Activated B cell treated with CpG ODN at 0.5 μM for 24 hours (primary cell): ENCODE data around the gene TTK. TPM values are rescaled to one million over a fixed set of nuclear protein-coding genes. Genes with fewer than 3 reads are reported as not detected.
A peak's percentile ranks its signal among the peaks of the same experiment; 100 is the strongest.
"Not testable (repeated sequence)": the region's sequence is repeated elsewhere in the genome, so short reads cannot be mapped to it uniquely, and the experiment has no call there.

Experiments used
- ATAC-seq: fragments of 200-7000 bp; cut with Tn5 transposase; one replicate; pipeline ENCODE4 v1.10.0; 2021; ENCODE audit warnings: low read depth, mild to moderate bottlenecking, moderate library complexity
- CTCF ChIA-PET: fragments of 350-600 bp; sonication (Branson Sonifier 250); formaldehyde crosslinking; loops from one replicate; lab custom pipeline; 2021; ENCODE audit warnings: antibody characterized with exemption; lab: Charles Lee
- POLR2A ChIA-PET: fragments of 350-600 bp; sonication (Branson Sonifier 250); formaldehyde crosslinking; loops from one replicate; lab custom pipeline; 2021; ENCODE audit warnings: antibody characterized with exemption; lab: Charles Lee
- DNase-seq: peaks from one replicate; pipeline ENCODE4 v3.0.0; 2022
- H3K27ac Mint-ChIP-seq: one replicate; pipeline ENCODE4 v1.8.0; 2020; ENCODE audit warnings: mixed read lengths
- H3K27me3 Mint-ChIP-seq: one replicate; pipeline ENCODE4 v1.8.0; 2021; ENCODE audit warnings: mixed read lengths
- H3K36me3 Mint-ChIP-seq: one replicate; pipeline ENCODE4 v1.8.0; 2021; ENCODE audit warnings: low read depth, mixed read lengths
- H3K4me1 Mint-ChIP-seq: one replicate; pipeline ENCODE4 v1.8.0; 2021; ENCODE audit warnings: mixed read lengths
- H3K4me3 Mint-ChIP-seq: one replicate; pipeline ENCODE4 v1.8.0; 2020; ENCODE audit warnings: mild to moderate bottlenecking, mixed read lengths
- H3K9me3 Mint-ChIP-seq: one replicate; pipeline ENCODE4 v1.8.0; 2020; ENCODE audit warnings: mixed read lengths
- CTCF ChIP-seq: fragments of 200-600 bp; IDR thresholded peaks from one replicate; pipeline ENCODE4 v1.8.0; 2022; ENCODE audit warnings: antibody characterized with exemption, mild to moderate bottlenecking
- intact Hi-C: fragments of 100-400 bp; cut with micrococcal nuclease; formaldehyde crosslinking; loops from one replicate; pipeline ENCODE4 v1.15.1; 2024
- total RNA-seq: library from RNA; stranded (reverse); gene quantifications from 2 replicates; pipeline ENCODE4 v1.2.3, GENCODE V29; 2022

Gene TTK
- total RNA-seq, 1 donor from 2014 or later = 2.3 TPM

GRCh38 chr6:80028589-80028988 is 24.1 kb downstream of the TTK start:
- H3K36me3 Mint-ChIP-seq = no peaks in the 10 kb centered on the region
- no peak for DNase-seq

GRCh38 chr6:80029470-80029869 is 25.0 kb downstream of the TTK start:
- Mint-ChIP-seq H3K9me3 (no peaks in the 10 kb centered on the region), H3K36me3 (no peaks in the 10 kb centered on the region), H3K4me3 (no peak overlapping the region), H3K4me1 (peaks cover 3% of the 10 kb centered on the region), H3K27me3 (no peaks in the 10 kb centered on the region), H3K27ac (peak overlapping the region; percentile 13)
- no peak for ATAC-seq
- no peak for DNase-seq
- TF ChIP-seq CTCF = no peak
- intact Hi-C loops = no loop called here
- CTCF ChIA-PET = no interaction called here
- POLR2A ChIA-PET = no interaction called here

More at GRCh38 chr6:80028589-80028988, 24.1 kb downstream of the TTK start:
- Mint-ChIP-seq H3K27ac (no peak overlapping the region), H3K4me3 (no peak overlapping the region), H3K27me3 (no peaks in the 10 kb centered on the region), H3K4me1 (peaks cover 3% of the 10 kb centered on the region), H3K9me3 (no peaks in the 10 kb centered on the region)
- ChIA-PET CTCF (no interaction called here), POLR2A (no interaction called here)
- no peak for TF ChIP-seq CTCF
- intact Hi-C loops = no loop called here
- ATAC-seq = no peak

- H3K27ac Mint-ChIP-seq, POLR2A ChIA-PET, H3K36me3 Mint-ChIP-seq, intact Hi-C loops, H3K4me3 Mint-ChIP-seq, DNase-seq, H3K27me3 Mint-ChIP-seq, H3K4me1 Mint-ChIP-seq, H3K9me3 Mint-ChIP-seq, CTCF ChIA-PET, ATAC-seq: not testable (repeated sequence)
Measured at GRCh38 chr6:80048220-80048619, 43.8 kb downstream of the TTK start.

GRCh38 chr6:80060774-80061173 is 56.3 kb downstream of the TTK start:
- ChIA-PET CTCF (no interaction called here), POLR2A (no interaction called here)
- no peaks in the 10 kb centered on the region for H3K9me3 Mint-ChIP-seq

GRCh38 chr6:80068146-80068545 is 63.7 kb downstream of the TTK start:
- POLR2A ChIA-PET, H3K4me3 Mint-ChIP-seq, H3K4me1 Mint-ChIP-seq, H3K9me3 Mint-ChIP-seq, intact Hi-C loops, CTCF ChIA-PET, H3K27ac Mint-ChIP-seq, DNase-seq, H3K36me3 Mint-ChIP-seq, ATAC-seq, H3K27me3 Mint-ChIP-seq: not testable (repeated sequence)

More at GRCh38 chr6:80060774-80061173, 56.3 kb downstream of the TTK start:
- Mint-ChIP-seq H3K27me3 (no peaks in the 10 kb centered on the region), H3K4me1 (no peaks in the 10 kb centered on the region), H3K27ac (no peak overlapping the region), H3K4me3 (no peak overlapping the region), H3K36me3 (no peaks in the 10 kb centered on the region)
- intact Hi-C loops = no loop called here
- no peak for TF ChIP-seq CTCF
- no peak for ATAC-seq
- no peak for DNase-seq

- H3K27me3 Mint-ChIP-seq, ATAC-seq, H3K27ac Mint-ChIP-seq, DNase-seq, H3K36me3 Mint-ChIP-seq, POLR2A ChIA-PET, intact Hi-C loops, H3K4me3 Mint-ChIP-seq, H3K4me1 Mint-ChIP-seq, CTCF ChIA-PET, H3K9me3 Mint-ChIP-seq: not testable (repeated sequence)
Measured at GRCh38 chr6:80070431-80070830, 66.0 kb downstream of the TTK start.

GRCh38 chr6:80077067-80077466 is 72.6 kb downstream of the TTK start:
- DNase-seq (no peak), ATAC-seq (no peak)
- Mint-ChIP-seq H3K4me1 (no peaks in the 10 kb centered on the region), H3K4me3 (no peak overlapping the region), H3K36me3 (no peaks in the 10 kb centered on the region), H3K27me3 (no peaks in the 10 kb centered on the region), H3K27ac (no peak overlapping the region), H3K9me3 (peaks cover 2% of the 10 kb centered on the region)
- CTCF ChIA-PET = no interaction called here
- intact Hi-C loops = no loop called here
- POLR2A ChIA-PET = no interaction called here
- no peak for TF ChIP-seq CTCF
